GM19238 (cell line): ENCODE results near the gene AOAH.
"Not testable (repeated sequence)": the region's sequence is repeated elsewhere in the genome, so short reads cannot be mapped to it uniquely, and the experiment has no call there.

ENCODE experiments used
- DNase-seq: peaks from one replicate; pipeline ENCODE4 v3.0.0; 2011; ENCODE audit warnings: low spot score; ENCODE audit not compliant: insufficient read length

The AOAH gene

DNA sequence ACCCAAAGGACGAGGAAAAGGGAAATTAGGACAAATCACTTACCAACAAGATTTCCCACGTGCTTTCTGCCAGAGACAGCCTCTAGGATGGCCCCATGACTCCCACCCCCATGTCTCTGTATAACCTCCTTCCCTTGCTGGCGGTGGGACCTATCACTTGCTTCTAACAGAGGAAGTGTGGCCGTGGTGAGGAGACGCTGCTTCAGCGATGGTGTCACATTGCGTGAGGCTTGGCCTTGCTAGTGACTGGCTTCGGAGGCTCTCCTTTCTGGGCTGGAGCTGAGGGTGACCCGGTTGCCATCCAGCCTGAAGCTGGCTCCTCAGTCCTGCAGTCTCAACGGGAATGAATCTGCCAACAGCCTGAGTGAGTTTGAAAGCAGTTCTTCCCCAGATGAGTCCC, 210.9 kb downstream of the AOAH start:
- no peak for DNase-seq

GRCh38 chr7:36512616-36513015, 211.7 kb downstream of the AOAH start:
- no peak for DNase-seq

- no peak for DNase-seq
Measured at GRCh38 chr7:36509962-36510361, 214.3 kb downstream of the AOAH start.

- DNase-seq = no peak
Measured at GRCh38 chr7:36507475-36508440, 216.5 kb downstream of the AOAH start.

- DNase-seq = no peak
Measured at GRCh38 chr7:36506820-36507219, 217.5 kb downstream of the AOAH start.

GRCh38 chr7:36506130-36506798, 218.0 kb downstream of the AOAH start:
- no peak for DNase-seq

DNA sequence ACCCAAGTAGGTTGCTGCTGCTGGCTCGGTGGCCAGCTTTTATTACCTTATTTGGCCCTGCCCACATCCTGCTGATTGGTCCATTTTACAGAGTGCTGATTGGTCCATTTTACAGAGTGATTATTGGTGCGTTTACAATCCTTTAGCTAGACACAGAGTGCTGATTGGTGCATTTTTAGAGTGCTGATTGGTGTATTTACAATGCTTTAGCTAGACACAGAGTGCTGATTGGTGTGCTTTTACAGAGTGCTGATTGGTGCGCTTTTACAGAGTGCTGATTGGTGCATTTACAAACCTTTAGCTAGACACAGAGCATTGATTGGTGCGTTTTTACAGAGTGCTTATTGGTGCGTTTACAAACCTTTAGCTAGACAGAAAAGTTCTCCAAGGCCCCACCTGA, 219.7 kb downstream of the AOAH start:
- not testable (repeated sequence) for DNase-seq

GRCh38 chr7:36504216-36504615, 220.1 kb downstream of the AOAH start:
- not testable (repeated sequence) for DNase-seq

DNA sequence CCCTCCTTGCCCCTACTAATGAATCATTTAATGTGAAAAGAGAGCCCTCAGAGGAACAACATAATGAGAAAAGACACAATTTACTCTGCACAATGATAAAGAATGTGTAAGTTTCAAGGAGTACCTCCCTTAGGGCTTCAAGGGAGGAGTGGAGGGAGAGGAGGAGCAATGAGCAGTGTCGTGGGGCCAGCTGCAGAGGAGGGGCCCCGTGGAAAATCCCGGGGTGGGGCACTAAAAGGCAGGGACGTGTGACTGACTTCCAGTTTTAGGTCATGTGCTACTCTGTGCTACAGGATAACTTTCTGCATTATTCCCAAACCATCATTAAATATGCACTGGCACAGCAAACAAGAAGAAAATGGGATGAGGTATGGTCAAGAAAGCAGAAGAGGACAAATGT, 226.5 kb downstream of the AOAH start:
- no peak for DNase-seq

DNA sequence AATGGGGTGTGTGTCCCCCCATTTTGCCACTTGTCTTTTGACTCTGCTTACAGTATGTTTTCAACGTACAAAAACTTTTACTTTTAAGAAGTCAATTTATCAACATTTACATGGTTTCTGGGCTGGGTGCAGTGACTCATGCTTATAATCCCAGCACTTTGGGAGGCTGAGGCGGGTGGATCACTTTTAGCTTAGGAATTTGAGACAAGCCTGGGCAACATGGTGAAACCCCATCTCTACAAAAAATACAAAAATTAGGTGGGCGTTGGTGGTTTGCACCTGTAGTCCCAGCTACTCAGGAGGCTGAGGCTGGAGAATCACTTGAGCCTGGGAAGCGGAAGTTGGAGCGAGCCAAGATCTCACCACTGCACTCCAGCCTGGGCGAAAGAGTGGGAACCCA, 227.1 kb downstream of the AOAH start:
- DNase-seq = not testable (repeated sequence)

- no peak for DNase-seq
Measured at GRCh38 chr7:36496576-36496975, 227.7 kb downstream of the AOAH start.

DNA sequence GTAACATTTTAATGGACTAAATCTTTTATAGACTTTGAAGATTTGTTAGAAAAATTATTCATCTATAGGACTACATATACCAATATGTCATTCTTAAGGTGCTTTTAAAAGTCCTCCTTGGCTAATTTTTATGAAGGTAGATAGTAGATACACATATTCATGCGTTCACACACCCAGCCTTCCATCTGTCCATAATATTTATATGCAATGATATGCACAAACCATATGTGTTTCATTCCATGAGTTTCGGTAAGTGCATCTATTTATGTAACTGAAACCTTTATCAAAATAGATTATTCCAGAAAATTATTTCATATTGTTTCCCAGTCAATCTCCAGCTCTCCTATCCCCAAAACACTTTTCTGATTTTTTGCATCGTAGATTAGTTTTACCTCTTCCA, 233.0 kb downstream of the AOAH start:
- DNase-seq = no peak

- no peak for DNase-seq
Measured at GRCh38 chr7:36490419-36490830, 233.9 kb downstream of the AOAH start.

- not testable (repeated sequence) for DNase-seq
Measured at GRCh38 chr7:36488672-36489071, 235.6 kb downstream of the AOAH start.

- no peak for DNase-seq
Measured at GRCh38 chr7:36487756-36488336, 236.4 kb downstream of the AOAH start.

GRCh38 chr7:36486336-36486735, 238.0 kb downstream of the AOAH start:
- DNase-seq = no peak

- DNase-seq = no peak
Measured at GRCh38 chr7:36484265-36484664, 240.0 kb downstream of the AOAH start.

GRCh38 chr7:36483853-36484252, 240.4 kb downstream of the AOAH start:
- DNase-seq = not testable (repeated sequence)

GRCh38 chr7:36478745-36479144, 245.5 kb downstream of the AOAH start:
- DNase-seq = no peak

GRCh38 chr7:36475381-36475780, 248.9 kb downstream of the AOAH start:
- no peak for DNase-seq

DNA sequence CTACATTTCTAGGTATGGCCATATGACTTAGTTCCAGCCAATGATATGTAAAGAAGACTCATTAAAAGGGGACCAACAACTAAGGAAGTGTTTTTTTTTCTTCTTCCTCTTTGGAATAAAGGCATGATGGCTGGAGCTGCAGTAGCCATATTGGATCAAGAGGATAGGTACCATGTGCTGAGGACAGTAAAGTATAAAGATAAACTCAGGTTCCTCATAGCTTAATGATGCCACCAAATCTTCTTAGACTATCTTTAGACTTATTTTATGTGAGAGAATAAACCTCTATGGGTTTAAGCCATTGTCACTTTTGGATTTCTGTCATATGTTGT, 249.3 kb downstream of the AOAH start:
- no peak for DNase-seq

DNA sequence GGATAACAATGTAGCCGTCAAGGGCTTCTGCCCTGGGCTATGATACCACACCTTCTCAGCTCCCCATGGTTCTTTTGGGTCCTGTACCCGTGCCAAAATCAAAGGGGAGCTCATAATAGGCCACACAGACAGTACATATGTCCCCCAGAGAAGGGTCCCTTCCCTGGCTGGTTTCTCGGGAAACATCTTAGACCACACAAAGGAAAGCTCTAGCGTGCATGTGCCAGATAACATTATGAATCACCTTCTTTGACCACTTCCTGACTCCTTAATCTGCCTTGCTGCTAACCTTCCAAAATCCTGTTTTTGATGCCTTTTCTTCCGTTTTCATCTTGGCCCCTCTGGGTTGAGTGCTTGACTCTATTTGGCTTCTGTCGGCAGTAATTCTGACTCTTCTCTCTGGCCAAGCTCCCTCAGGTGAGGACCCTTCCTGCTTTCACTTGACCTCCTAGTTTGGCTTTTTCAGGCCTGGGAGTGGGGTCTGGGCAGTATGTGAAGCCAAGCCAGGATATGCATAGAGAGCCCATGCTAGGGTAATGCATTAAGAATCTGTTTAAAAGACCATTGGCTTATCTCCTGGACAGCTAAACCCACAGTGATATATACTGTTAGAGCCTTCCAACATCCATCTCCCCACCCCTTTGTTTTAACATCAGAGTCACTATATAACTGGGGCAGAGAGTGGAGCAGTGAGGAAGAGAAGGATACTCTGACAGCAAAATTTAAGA, 249.8 kb downstream of the AOAH start:
- no peak for DNase-seq
